B cell (primary cell): ENCODE measurements around the gene FMNL3. TPM values are rescaled to one million over a fixed set of nuclear protein-coding genes. Genes with fewer than 3 reads are reported as not detected.

Experiments
- ATAC-seq: fragments of 200-7000 bp; cut with Tn5 transposase; one replicate; pipeline ENCODE4 v1.10.0; 2021; ENCODE audit warnings: low read depth, mild to moderate bottlenecking, moderate number of reproducible peaks, moderate library complexity
- CTCF ChIA-PET: fragments of 350-600 bp; sonication (Branson Sonifier 250); formaldehyde crosslinking; loops from one replicate; lab custom pipeline; 2021; ENCODE audit warnings: antibody characterized with exemption, inconsistent platforms; lab: Charles Lee
- POLR2A ChIA-PET: fragments of 350-600 bp; sonication (Branson Sonifier 250); formaldehyde crosslinking; loops from one replicate; lab custom pipeline; 2021; ENCODE audit warnings: antibody characterized with exemption; lab: Charles Lee
- DNase-seq: peaks from one replicate; pipeline ENCODE4 v3.0.0; 2013
- H2AFZ ChIP-seq: 2 replicates; pipeline ENCODE4 v1.6.1; 2012; ENCODE audit warnings: mild to moderate bottlenecking, low read depth, low read length; ENCODE audit not compliant: insufficient read depth, poor library complexity, severe bottlenecking
- H3K27ac ChIP-seq, 2 donors: 1 replicate in 1 of 2; 2 replicates in 1 of 2; pipeline ENCODE4 v1.5.1; 2012 to 2013; ENCODE audit warnings: low read length in 2 of 2, mild to moderate bottlenecking in 2 of 2, moderate library complexity in 1 of 2
- H3K27me3 ChIP-seq, 4 experiments: fragments of 200-600 bp in 1 of 4; sonication (generic) in 1 of 4; replicated peaks in 1 of 4; 1 replicate in 2 of 4; 2 replicates in 2 of 4; pipeline versions ENCODE4 v1.6.1 to v1.7.0; 2013 to 2016; ENCODE audit warnings: low read length in 3 of 4, mild to moderate bottlenecking in 2 of 4, mixed read lengths in 1 of 4, moderate library complexity in 1 of 4; ENCODE audit not compliant: insufficient read depth in 4 of 4, control insufficient read depth in 3 of 4; ENCODE audit errors: control extremely low read depth in 1 of 4
- H3K36me3 ChIP-seq, 2 experiments: replicated peaks in 1 of 2; 1 replicate in 1 of 2; 2 replicates in 1 of 2; pipeline versions ENCODE4 v1.6.1 to v1.7.1; 2013; ENCODE audit warnings: low read length in 1 of 2; ENCODE audit not compliant: insufficient read depth in 2 of 2, control insufficient read depth in 1 of 2; ENCODE audit errors: control extremely low read depth in 1 of 2, extremely low read depth in 1 of 2
- H3K4me1 ChIP-seq, 2 donors: fragments of 200-600 bp in 1 of 2; sonication (generic) in 1 of 2; 1 replicate in 1 of 2; 2 replicates in 1 of 2; pipeline versions ENCODE4 v1.5.1 to v1.6.1; 2013 to 2017; ENCODE audit warnings: low read length in 2 of 2; ENCODE audit not compliant: control insufficient read depth in 2 of 2, insufficient read depth in 2 of 2
- H3K4me2 ChIP-seq: replicated peaks from 2 replicates; pipeline ENCODE3; 2012; ENCODE audit warnings: mild to moderate bottlenecking, low read depth, low read length; ENCODE audit not compliant: poor library complexity, severe bottlenecking
- H3K4me3 ChIP-seq, 5 experiments: fragments of 200-600 bp in 1 of 5; sonication (generic) in 1 of 5; 1 replicate in 3 of 5; 2 replicates in 2 of 5; pipeline versions ENCODE4 v1.5.1 to v1.7.0; 2011 to 2016; ENCODE audit warnings: low read length in 4 of 5, mild to moderate bottlenecking in 4 of 5, low read depth in 2 of 5, control low read depth in 1 of 5, moderate library complexity in 1 of 5; ENCODE audit not compliant: insufficient read depth in 1 of 5; ENCODE audit errors: control extremely low read depth in 1 of 5, extremely low read depth in 1 of 5
- H3K79me2 ChIP-seq: fragments of 200-600 bp; sonication (generic); one replicate; pipeline ENCODE4 v1.6.0; 2016; ENCODE audit warnings: low read length; ENCODE audit not compliant: control insufficient read depth, insufficient read depth
- H3K9ac ChIP-seq: fragments of 200-600 bp; sonication (generic); 2 replicates; pipeline ENCODE4 v1.6.1; 2017; ENCODE audit warnings: mild to moderate bottlenecking, low read length, moderate library complexity
- H3K9me3 ChIP-seq, 3 donors: one replicate each; pipeline versions ENCODE4 v1.6.1 to v1.7.1; 2013; ENCODE audit warnings: low read length in 2 of 3; ENCODE audit not compliant: control insufficient read depth in 2 of 3, insufficient read depth in 1 of 3; ENCODE audit errors: control extremely low read depth in 1 of 3
- H4K20me1 ChIP-seq: 2 replicates; pipeline ENCODE4 v1.6.0; 2012; ENCODE audit warnings: mild to moderate bottlenecking, low read length; ENCODE audit not compliant: insufficient read depth, control insufficient read depth, poor library complexity, severe bottlenecking
- H3K27ac Mint-ChIP-seq: one replicate; pipeline ENCODE4 v1.8.0; 2021; ENCODE audit warnings: mixed read lengths
- H3K27me3 Mint-ChIP-seq: one replicate; pipeline ENCODE4 v1.8.0; 2021; ENCODE audit warnings: mixed read lengths
- H3K4me1 Mint-ChIP-seq: one replicate; pipeline ENCODE4 v1.8.0; 2021; ENCODE audit warnings: mixed read lengths
- H3K4me3 Mint-ChIP-seq: one replicate; pipeline ENCODE4 v1.8.0; 2021; ENCODE audit warnings: mixed read lengths
- H3K9me3 Mint-ChIP-seq: one replicate; pipeline ENCODE4 v1.8.0; 2022; ENCODE audit warnings: mixed read lengths; ENCODE audit not compliant: insufficient read depth
- CTCF ChIP-seq: fragments of 200-600 bp; IDR thresholded peaks from one replicate; pipeline ENCODE4 v1.8.0; 2022; ENCODE audit warnings: antibody characterized with exemption, mild to moderate bottlenecking
- EZH2 ChIP-seq: IDR thresholded peaks from 2 replicates; pipeline ENCODE4 v1.6.1; 2012; ENCODE audit warnings: borderline replicate concordance, low read depth, mild to moderate bottlenecking, moderate library complexity, low read length; ENCODE audit not compliant: insufficient read depth, poor library complexity, severe bottlenecking
- WGBS: methylation state at CpG from one replicate; pipeline ENCODE4 v1.1.5; 2013; ENCODE audit warnings: missing lambda C conversion rate; ENCODE audit not compliant: insufficient coverage; 5-methylcytosine and 5-hydroxymethylcytosine counted together
- intact Hi-C: fragments of 100-400 bp; cut with micrococcal nuclease; formaldehyde crosslinking; loops from one replicate; pipeline ENCODE4 v1.10.0; 2022
- polyA plus RNA-seq: library from polyadenylated mRNA; depleted of rRNA; stranded (reverse); fragments of >200 nt; gene quantifications from 2 replicates; pipeline ENCODE4 v1.2.3, GENCODE V29; 2012
- total RNA-seq, 2 donors: library from RNA; stranded (reverse); fragments of 120-200 nt in 1 of 2; gene quantifications; 1 replicate in 1 of 2; 2 replicates in 1 of 2; pipeline versions ENCODE4 v1.2.3 to v1.2.4, GENCODE V29; 2013 to 2022

The FMNL3 gene
- total and polyA plus RNA-seq, 2 donors (not counting 1 experiment from before 2014, with no cell fraction given): 19.3 to 69.9 TPM

- Histone ChIP-seq H3K27me3 (no peaks in the 10 kb centered on the region), H3K27ac (peak overlapping the region; percentile 92 to 95), H3K36me3 (no peaks in the 10 kb centered on the region), H2AFZ (no peak overlapping the region), H3K79me2 (peaks cover 61% of the 10 kb centered on the region), H3K4me3 (no peak overlapping the region), H3K9me3 (no peaks in the 10 kb centered on the region), H3K9ac (no peak overlapping the region), H3K4me1 (peaks cover 64 to 67% of the 10 kb centered on the region in 2 donors), H4K20me1 (no peaks in the 10 kb centered on the region), H3K4me2 (peak overlapping the region; percentile 62)
- 81% methylated on average over 6 of the region's 13 CpGs for WGBS
- Mint-ChIP-seq H3K27me3 (no peaks in the 10 kb centered on the region), H3K4me1 (peaks cover 84% of the 10 kb centered on the region), H3K27ac (peak overlapping the region; percentile 87), H3K4me3 (peak overlapping the region; percentile 34), H3K9me3 (no peaks in the 10 kb centered on the region)
- no peak for ATAC-seq
- POLR2A ChIA-PET: interaction anchor here (0.6 to 1.5 kb wide), 6 partner anchors 9 to 595 kb away, joined by 3 to 7 read pairs (median 3); partner anchors contain the start of gene TMBIM6
- TF ChIP-seq EZH2 (no peak), CTCF (no peak)
- CTCF ChIA-PET: interaction anchor here (0.8 to 6.5 kb wide), 13 partner anchors 9 to 50 kb away, joined by 3 to 48 read pairs (median 8); partner anchors contain the start of genes FMNL3 and PRPF40B
- intact Hi-C loops: no loop called here
- no peak for DNase-seq
Observed at GRCh38 chr12:49673446-49674317, 33.5 kb downstream of the FMNL3 start.
